Measurements from ENCODE around the gene SATB2. TPM values are rescaled to one million over a fixed set of nuclear protein-coding genes. Genes with fewer than 3 reads are reported as not detected.

Gene SATB2
- total RNA-seq, 1 experiment from 2014 or later = 16.5 TPM

DNA sequence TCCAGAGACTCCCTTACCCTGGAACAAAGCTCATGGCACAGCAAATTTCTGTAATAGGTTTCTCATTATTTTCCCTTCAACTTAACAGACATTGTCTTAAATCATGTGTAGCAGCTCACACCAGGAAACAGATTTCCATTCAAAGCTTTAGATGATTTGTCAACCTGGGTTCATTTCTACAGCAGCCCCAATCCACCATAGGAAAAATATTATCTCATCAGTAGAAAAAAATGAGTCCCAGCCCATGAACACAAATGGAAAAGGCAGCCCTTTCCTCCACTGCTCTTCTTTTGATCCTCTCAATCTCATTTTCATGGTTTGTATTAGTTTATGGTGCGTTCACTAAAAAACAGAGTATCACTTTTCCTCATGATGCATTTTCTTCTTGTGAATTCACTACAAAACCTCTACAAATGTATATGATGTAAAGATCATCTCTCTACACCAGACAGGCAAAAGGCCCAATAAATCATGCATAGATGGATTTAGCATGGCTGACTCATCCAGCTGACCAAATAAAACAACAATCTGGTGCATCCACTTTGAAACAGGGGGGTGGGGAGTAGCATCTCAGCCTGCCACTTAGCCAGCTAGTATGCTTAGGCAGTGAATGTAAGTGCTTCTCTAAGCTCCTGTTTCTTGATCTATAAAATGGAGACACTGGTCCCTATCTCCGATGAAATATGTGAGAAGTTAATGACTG lies 78.6 kb downstream of the SATB2 start:
- peak; percentile 61 for DNase-seq (ENCODE audit: unreplicated experiment)
- ChIA-PET CTCF (interaction anchor here (0.6 to 1.6 kb wide), 2 partner anchors 18 to 109 kb away, joined by 3 to 4 read pairs; no protein-coding TSS in a partner anchor), POLR2A (no interaction called here)
- no TSS peak for BruUV-seq (replicated peaks)
- no peak overlapping the region for H3K27ac Mint-ChIP-seq (ENCODE audit: low read depth, unreplicated experiment)
- intact Hi-C loops (cut with micrococcal nuclease) = no loop called here
- H3K27me3 Mint-ChIP-seq (ENCODE audit: insufficient read depth, unreplicated experiment) = no peaks in the 10 kb centered on the region
- no peak overlapping the region for H3K4me3 Mint-ChIP-seq (ENCODE audit: unreplicated experiment)
- peaks cover 15% of the 10 kb centered on the region for H3K36me3 Mint-ChIP-seq (ENCODE audit: insufficient read depth, unreplicated experiment)
- peaks cover 11% of the 10 kb centered on the region for H3K4me1 Mint-ChIP-seq (ENCODE audit: insufficient read depth, unreplicated experiment)
- TF ChIP-seq, protein P1, sequence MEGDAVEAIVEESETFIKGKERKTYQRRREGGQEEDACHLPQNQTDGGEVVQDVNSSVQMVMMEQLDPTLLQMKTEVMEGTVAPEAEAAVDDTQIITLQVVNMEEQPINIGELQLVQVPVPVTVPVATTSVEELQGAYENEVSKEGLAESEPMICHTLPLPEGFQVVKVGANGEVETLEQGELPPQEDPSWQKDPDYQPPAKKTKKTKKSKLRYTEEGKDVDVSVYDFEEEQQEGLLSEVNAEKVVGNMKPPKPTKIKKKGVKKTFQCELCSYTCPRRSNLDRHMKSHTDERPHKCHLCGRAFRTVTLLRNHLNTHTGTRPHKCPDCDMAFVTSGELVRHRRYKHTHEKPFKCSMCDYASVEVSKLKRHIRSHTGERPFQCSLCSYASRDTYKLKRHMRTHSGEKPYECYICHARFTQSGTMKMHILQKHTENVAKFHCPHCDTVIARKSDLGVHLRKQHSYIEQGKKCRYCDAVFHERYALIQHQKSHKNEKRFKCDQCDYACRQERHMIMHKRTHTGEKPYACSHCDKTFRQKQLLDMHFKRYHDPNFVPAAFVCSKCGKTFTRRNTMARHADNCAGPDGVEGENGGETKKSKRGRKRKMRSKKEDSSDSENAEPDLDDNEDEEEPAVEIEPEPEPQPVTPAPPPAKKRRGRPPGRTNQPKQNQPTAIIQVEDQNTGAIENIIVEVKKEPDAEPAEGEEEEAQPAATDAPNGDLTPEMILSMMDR (IDR thresholded peaks at IDR 0.05; ENCODE audit: unreplicated experiment) = no peak
- H3K9me3 Mint-ChIP-seq (ENCODE audit: unreplicated experiment) = no peaks in the 10 kb centered on the region

DNA sequence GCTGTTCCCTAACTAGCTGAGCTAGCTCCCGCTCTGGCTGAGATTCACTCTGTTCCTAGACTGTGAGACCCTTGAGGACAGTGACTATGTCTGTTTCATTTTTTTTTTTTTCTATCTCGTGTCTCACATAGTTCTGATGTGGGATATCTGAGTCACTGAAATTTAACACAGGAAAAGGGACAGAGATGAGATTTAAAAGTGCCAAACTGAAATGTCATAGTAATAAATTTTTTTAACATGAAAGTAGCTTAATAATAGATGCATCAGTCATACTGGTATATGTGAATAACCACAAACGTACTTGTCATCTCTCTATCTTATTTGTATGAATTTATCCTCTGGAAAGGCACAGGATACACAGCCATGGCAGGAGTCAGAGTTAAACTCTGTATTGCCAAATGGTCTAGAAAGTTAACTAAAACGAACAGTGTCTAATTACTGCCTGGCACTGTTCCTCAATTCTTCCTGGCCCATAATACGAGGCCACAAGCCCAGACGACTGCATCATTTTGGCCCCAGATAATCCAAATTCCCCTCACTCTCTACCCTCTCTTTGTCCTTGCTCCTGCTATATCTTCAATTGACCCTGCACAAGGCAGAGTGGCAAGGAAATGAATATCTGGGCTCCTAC lies 87.5 kb downstream of the SATB2 start:
- Mint-ChIP-seq H3K4me1 (ENCODE audit: insufficient read depth, unreplicated experiment) (peaks cover 12% of the 10 kb centered on the region), H3K27me3 (ENCODE audit: insufficient read depth, unreplicated experiment) (no peaks in the 10 kb centered on the region), H3K9me3 (ENCODE audit: unreplicated experiment) (no peaks in the 10 kb centered on the region), H3K27ac (ENCODE audit: low read depth, unreplicated experiment) (peak overlapping the region; percentile 35), H3K36me3 (ENCODE audit: insufficient read depth, unreplicated experiment) (peaks cover 27% of the 10 kb centered on the region), H3K4me3 (ENCODE audit: unreplicated experiment) (no peak overlapping the region)
- ChIA-PET POLR2A (no interaction called here), CTCF (interaction anchor here (0.6 kb wide), 3 partner anchors 52 to 432 kb away, joined by 3 read pairs; no protein-coding TSS in a partner anchor)
- intact Hi-C loops (cut with micrococcal nuclease) = no loop called here
- no peak for DNase-seq (ENCODE audit: unreplicated experiment)
- TF ChIP-seq, protein P1 (IDR thresholded peaks at IDR 0.05; ENCODE audit: unreplicated experiment) = no peak
- no TSS peak for BruUV-seq (replicated peaks)

DNA sequence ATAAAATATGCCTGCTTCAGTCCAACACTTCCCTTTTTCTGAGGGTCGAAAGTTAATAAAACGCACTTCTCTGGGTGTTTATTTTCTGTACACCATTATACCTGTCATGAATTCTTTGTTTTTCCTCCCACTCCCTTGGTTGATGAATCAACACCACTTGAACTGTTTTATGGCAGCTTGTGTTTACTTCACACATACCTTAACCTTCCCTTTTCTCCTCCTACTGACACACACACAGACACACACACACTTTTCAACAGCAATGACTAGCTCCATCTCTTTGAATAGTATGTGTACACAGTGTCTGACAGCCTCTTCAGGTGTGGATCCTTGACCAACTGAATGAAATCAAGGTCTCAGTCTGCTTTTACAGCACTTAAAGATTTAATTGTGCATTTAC lies 91.3 kb downstream of the SATB2 start:
- Mint-ChIP-seq H3K27me3 (ENCODE audit: insufficient read depth, unreplicated experiment) (no peaks in the 10 kb centered on the region), H3K36me3 (ENCODE audit: insufficient read depth, unreplicated experiment) (peaks cover 8% of the 10 kb centered on the region), H3K9me3 (ENCODE audit: unreplicated experiment) (no peaks in the 10 kb centered on the region), H3K27ac (ENCODE audit: low read depth, unreplicated experiment) (no peak overlapping the region), H3K4me1 (ENCODE audit: insufficient read depth, unreplicated experiment) (peaks cover 12% of the 10 kb centered on the region), H3K4me3 (ENCODE audit: unreplicated experiment) (no peak overlapping the region)
- ChIA-PET CTCF (interaction anchor here (0.6 to 1.0 kb wide), 4 partner anchors 12 to 205 kb away, joined by 3 to 5 read pairs (median 4); no protein-coding TSS in a partner anchor), POLR2A (interaction anchor here (1.0 kb wide), 1 partner anchor 87 kb away, joined by 3 read pairs; no protein-coding TSS in a partner anchor)
- TF ChIP-seq, protein P1 (IDR thresholded peaks at IDR 0.05; ENCODE audit: unreplicated experiment) = no peak
- intact Hi-C loops (cut with micrococcal nuclease) = no loop called here
- DNase-seq (ENCODE audit: unreplicated experiment) = peak; percentile 8
- no TSS peak for BruUV-seq (replicated peaks)

DNA sequence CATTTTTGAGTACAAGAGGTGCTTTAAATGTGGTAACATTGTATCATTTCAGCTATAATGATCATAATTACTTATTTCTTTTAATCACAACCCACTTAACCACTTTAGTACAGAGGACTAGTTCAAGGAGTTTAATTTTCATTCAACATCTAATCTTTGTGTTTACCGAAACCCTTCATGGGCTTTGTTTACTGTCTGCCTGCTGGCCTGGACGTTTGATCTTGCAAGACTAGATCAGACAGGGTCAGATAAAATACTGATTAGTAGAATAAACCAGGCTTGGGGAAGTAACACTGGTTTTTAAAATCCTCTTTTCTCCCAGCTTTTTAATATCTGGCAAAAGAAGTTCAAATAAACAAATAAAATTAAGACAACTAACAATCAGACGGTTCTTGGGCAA lies 93.6 kb downstream of the SATB2 start:
- TF ChIP-seq, protein P1 (IDR thresholded peaks at IDR 0.05; ENCODE audit: unreplicated experiment) = no peak
- Mint-ChIP-seq H3K27ac (ENCODE audit: low read depth, unreplicated experiment) (no peak overlapping the region), H3K4me1 (ENCODE audit: insufficient read depth, unreplicated experiment) (peaks cover 12% of the 10 kb centered on the region), H3K27me3 (ENCODE audit: insufficient read depth, unreplicated experiment) (no peaks in the 10 kb centered on the region), H3K36me3 (ENCODE audit: insufficient read depth, unreplicated experiment) (peaks cover 14% of the 10 kb centered on the region), H3K9me3 (ENCODE audit: unreplicated experiment) (no peaks in the 10 kb centered on the region), H3K4me3 (ENCODE audit: unreplicated experiment) (no peak overlapping the region)
- CTCF ChIA-PET = no interaction called here
- no TSS peak for BruUV-seq (replicated peaks)
- no peak for DNase-seq (ENCODE audit: unreplicated experiment)
- intact Hi-C loops (cut with micrococcal nuclease) = no loop called here
- POLR2A ChIA-PET = no interaction called here

All from MCF 10A (cell line).